GM21723 (cell line): ENCODE results near the gene TMED8.
"Not testable (repeated sequence)": the region's sequence is repeated elsewhere in the genome, so short reads cannot be mapped to it uniquely, and the experiment has no call there.

Experiments used
- ATAC-seq: cut with Tn5 transposase; IDR thresholded peaks from one replicate; pipeline ENCODE4 v1.9.1; 2021; ENCODE audit warnings: mild to moderate bottlenecking, moderate library complexity; ENCODE audit not compliant: unreplicated experiment

TMED8 gene, protein sequence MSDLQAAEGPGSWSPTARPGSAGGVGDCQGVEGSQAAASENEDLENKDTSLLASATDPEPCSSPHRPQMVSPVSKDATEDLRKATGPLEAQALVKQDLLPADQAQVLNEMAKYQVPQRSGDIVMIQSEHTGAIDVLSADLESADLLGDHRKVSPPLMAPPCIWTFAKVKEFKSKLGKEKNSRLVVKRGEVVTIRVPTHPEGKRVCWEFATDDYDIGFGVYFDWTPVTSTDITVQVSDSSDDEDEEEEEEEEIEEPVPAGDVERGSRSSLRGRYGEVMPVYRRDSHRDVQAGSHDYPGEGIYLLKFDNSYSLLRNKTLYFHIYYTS

DNA sequence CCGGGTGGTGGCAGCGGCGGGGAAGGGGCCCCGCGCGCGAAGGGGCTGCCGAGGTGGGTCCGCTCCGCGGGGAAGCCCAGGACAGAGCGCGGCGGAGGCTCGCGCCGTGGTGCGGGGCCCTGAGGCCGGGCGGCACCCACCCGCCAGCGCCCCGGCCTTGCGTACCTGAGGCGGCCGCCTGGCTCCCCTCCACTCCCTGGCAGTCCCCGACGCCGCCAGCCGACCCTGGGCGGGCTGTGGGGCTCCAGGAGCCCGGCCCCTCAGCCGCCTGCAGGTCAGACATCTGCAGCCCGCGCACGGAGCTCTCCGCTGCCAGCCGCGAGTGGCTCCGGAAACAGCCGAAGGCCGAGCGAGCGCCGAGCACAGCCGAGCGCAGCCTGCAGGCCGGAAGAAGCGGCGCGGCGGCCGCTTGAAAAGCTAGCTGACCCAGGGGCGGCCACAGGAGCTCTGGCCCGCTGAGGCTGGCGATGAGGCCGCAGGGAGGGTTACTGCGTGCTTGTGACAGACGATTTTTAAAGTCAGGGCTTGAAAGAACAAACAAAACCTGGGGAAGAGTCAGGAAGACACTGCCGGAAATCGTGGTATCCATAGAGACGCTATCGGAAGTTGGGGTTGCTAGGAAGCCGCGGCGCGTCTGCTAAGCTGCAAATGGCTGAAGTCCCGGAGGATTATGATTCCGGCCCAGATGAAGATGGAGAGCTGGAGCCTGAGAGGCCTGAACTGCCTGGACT is at the start of gene TMED8, which contains the start of gene SAMD15:
Gene TMED8 (minus strand): TSS at position 324 of the 731 bp plus-strand sequence. CDS start 41 bp downstream, at position 283.
Gene SAMD15 (plus strand): TSS at position 609 of the 731 bp plus-strand sequence. CDS start 40 bp downstream, at position 649.
- peak; percentile 84 for ATAC-seq

DNA sequence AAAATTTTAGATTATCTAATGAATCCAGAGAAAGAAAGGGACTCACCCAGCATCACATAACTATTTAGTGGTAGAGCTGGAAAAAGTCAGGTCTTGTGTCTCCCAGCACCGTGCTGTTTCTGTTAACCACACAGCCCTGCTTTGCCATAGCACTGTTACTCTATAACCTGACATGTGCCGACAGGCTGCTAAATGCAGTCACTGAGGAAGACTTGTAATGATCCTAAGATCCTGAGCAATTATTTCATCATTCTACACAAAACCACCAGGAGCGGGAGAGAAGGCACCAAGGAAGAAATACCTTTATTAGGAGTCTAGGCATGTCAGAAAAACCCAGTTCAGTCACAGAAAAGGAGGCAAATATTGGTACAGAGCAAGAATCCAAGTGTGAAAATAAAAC is 49.5 kb upstream of the TMED8 start:
- no peak for ATAC-seq

DNA sequence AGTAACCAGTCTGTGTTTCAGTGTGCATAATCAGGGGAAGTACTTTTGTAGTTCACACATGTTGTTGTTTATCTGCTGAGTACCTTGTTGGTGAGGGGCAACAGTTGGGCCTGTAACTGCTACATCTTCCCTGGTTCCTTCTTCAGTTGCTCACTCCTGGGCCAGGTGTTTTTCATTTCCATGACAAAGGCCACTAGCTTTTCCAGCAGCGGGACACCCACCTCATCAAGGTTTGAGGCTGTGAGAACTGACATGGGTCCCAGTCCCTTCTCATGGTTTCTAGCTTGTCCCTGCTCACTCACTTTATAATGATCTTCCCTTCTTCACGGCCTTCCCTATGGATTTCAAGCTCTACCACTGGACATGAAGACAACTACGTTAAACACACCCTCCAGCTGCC is 48.0 kb upstream of the TMED8 start:
- ATAC-seq = no peak

DNA sequence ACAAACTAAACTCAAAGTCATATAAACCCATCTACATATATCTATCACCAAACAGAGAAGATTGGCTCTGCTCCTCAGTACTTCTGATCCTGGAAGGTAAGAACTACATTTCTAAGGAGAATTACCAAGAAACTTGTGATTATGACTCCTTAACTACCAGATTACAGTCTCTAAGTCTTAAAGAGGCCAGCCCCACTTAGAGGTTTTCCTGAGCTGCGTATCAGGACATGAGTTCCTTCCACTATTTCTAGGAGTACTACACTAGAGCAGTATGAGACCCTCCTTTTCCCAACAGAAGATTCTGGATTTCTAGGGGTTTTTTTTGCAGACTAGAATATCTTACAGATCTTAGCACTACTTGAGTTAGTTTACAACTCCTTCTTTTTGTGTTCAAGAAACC is 46.5 kb upstream of the TMED8 start, which contains the start of gene NOXRED1:
Gene NOXRED1 (minus strand): TSS at position 101 of the 400 bp plus-strand sequence. CDS start 634 bp downstream, outside the sequence.
- ATAC-seq = no peak

DNA sequence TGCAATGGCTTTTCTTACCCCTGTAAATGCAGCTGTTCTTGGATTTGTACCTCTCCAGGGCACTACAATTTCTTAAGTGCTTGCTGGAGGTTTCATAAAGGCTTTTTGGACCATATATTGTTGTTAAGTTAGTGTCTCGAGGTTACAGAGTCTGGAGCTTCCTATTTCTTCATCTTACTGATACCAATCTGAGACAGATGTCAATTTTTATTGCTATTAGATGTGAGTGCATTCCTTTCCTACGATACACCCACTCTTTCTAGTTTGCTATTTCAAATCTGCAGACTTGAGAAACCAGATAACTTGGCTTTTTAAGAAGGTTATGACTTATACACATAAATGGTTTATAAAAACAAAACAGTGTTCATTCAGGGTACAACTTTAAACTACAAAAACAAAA is 44.3 kb upstream of the TMED8 start:
- ATAC-seq = no peak

DNA sequence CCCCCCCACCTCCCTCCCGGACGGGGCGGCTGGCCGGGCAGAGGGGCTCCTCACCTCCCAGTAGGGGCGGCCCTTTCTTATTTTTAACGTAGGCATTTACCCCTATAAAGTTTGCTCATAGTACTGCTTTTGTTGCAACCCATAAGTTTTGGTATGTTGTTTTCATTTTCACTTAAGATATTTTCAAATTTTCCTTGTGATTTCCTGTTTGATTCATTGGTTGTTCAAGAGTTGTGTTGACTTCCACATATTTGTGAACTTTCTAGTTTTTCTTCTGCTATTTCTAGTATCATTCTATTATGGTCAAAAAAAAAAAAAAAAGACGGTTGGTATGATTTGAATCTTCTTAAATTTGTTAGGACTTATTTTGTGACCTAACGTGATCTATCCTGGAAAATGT is 39.9 kb upstream of the TMED8 start:
- no peak for ATAC-seq

DNA sequence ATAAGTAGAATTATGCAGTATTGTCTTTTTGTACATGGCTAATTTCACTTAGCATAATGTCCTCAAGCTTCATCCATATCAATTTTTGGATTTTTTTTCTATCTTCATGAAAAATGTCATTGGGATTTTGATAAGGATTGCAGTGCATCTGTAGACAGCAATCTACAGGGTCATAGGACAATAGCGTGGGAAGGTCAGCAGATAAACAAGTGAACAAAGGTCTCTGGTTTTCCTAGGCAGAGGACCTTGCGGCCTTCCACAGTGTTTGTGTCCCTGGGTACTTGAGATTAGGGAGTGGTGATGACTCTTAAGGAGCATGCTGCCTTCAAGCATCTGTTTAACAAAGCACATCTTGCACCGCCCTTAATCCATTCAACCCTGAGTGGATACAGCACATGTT is 39.2 kb upstream of the TMED8 start:
- ATAC-seq = not testable (repeated sequence)

DNA sequence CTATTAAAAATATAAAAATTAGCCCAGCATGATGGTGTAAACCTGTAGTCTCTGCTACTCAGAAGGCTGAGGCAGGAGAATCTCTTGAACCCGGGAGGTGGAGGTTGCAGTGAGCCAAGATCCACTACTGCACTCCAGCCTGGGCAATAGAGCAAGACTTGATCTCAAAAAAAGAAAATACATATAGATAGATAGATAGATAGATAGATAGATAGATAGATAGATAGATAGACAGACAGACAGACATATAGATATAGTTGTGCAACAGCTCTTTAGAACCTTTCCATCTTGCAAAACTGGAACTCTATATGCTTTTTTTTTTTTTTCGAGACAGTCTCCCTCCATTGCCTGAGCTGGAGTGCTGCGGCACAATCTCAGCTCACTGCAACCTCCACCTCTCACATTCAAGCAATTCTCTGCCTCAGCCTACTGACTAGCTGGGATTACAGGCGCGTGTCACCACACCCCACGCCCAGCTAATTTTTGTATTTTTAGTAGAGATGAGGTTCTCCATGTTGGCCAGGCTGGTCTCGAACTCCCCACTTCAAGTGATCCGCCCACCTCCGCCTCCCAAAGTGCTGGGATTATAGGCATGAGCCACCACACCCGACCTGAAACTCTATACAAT is 38.6 kb upstream of the TMED8 start:
- ATAC-seq = not testable (repeated sequence)

DNA sequence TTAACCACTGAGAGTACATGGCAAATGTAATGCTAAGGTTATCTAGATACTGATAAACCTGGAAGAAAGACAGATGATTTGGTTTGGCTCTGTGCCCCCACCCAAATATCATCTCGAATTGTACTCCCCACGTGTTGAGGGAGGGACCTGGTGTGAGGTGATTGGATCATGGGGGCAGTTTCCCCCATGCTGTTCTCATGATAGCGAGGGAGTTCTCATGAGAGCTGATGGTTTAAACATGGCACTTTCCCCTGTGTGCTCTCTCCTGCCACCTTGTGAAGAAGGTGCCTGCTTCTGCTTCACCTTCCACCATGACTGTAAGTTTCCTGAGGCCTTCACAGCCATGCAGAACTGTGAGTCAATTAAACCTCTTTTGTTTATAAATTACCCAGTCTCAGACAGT is 32.2 kb upstream of the TMED8 start:
- no peak for ATAC-seq

DNA sequence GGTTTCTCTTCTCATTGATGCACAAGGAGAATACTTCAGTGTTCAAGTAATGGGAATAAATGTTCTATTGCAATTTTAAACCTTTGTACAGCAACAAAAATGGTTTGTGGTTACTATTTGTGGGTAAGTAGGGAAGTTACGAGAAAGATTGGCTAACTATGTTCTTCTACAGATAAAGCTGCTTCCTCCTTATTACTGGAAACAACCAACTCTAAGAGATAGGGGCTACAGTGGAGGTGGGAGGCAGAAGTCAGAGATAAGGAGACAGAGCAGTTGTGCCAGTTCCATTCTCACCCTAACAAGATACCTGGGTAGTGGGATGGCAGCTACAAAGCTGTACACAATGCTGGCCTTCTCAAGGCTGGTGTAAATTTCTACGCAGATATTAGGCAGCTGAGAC is 30.3 kb upstream of the TMED8 start:
- no peak for ATAC-seq

DNA sequence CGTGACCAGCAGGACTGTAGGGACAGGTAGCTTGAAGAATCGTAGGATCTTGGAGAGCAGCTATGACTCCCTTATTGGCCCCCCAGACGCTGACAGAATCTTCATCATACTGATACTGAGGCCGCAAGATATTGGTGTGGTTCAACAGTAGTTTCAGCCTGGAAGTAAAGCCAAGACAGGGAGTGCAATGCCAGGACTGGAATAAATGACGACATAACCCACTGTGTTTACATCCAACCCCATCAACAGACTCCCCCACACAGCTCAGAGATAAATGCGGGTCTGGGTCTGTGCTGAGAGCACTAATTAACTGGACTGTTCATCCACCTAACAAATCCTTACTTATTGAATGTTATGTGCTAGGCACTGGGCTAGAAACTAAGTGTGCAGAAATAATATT is 29.8 kb upstream of the TMED8 start:
- no peak for ATAC-seq

DNA sequence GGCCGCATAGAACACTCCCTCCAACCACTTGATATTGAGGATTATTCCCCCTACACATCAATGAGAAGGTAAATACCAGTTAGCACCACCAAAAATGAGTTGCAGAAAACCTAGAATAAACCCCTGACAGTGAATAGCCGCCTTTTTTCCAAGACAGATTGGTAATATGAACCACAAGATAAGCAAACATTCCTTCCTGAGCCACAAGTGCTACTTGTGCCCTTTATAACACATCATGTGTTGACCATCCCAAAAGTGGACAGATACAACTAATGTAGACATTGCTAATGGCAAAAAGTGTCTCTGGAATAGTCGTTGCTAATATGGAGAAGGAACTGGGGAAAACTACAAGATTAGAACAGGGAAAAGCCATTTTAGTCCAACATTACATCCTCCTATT is 29.2 kb upstream of the TMED8 start:
- no peak for ATAC-seq

DNA sequence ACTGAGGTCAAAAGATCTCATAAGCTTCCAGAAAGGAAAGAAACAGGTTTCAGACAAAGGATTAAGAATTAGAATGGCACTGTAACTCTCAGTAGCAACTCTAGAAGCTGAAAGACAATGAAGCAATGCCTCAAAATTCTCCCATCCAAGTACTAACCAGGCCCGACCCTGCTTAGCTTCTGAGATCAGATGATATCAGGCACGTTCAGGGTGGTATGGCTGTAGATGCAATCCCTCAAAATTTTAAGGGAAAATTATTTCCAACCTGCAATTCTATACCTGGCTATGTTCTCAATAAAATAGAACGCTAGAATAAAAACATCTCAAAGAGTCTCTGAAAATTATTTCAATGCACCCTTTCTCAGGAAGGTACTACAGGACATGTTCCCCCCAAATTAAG is 26.9 kb upstream of the TMED8 start:
- ATAC-seq = no peak

DNA sequence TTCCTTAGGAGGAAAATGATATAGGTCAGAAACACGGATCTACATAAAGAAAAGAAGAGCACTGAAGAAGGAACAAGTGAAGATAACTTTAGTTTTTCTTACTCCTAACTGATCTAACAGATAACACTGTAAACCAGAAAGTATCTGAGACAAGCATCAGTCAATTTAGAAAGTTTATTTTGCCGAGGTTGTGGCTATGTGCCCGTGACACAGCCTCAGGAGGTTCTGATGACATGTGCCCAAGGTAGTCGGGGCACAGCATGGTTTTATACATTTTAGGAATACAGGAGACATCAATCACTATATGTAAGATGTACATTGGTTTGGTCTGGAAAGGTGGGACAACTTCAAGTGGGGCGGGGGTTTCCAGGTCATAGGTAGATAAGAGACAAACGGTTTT is 23.3 kb upstream of the TMED8 start:
- no peak for ATAC-seq

DNA sequence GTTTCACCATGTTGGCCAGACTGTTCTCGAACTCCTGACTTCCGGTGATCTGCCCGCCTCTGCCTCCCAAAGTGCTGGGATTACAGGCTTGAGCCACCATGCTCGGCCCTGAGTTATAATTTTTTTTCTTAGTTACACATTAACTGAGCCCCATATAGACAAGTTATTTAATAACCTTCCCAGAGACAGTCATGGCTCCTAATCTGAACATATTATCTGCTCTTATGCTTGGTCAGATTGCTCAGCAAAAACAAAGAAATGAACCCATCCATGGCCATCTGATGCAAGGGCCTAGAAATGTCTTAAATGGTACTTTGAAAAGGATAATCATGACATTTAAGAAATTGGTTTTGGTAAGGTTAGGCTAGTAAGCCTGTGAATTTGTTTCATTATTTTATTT is 13.3 kb upstream of the TMED8 start:
- no peak for ATAC-seq

DNA sequence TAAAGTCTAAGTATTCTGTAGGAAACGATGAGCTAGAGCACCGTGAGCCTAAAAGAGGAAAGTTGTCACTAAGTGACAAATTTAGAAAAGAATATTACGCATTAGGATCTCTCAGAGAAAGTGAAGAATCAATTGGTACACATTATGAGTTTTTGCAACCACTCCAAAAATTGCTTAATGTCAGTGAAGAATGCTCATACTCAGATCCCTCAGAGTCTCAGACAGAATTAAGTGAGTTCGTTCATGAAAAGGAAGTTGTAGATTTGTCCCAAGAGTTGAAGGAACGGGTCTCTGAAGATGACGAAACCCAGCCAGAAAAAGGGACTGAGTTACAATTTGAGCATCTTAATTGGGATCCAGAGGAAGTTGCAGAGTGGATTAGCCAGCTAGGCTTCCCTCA is 1.8 kb upstream of the TMED8 start:
- no peak for ATAC-seq

DNA sequence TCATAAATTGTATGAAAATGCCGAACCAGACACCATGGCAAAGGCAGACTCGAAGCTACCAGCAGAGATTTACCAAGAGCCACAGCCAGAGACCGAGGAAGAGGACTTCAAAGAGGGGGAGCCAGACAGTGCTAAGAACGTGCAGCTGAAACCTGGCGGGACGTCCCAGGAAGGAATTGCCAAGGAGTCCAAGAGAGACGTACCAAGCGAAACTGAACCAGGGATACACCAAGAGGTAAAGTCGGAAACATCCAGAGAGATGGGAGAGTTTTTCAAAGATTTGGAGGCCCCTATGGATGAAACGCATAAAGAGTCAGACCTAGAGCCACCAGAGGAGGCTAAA is 579 bp upstream of the TMED8 start:
- ATAC-seq = no peak

DNA sequence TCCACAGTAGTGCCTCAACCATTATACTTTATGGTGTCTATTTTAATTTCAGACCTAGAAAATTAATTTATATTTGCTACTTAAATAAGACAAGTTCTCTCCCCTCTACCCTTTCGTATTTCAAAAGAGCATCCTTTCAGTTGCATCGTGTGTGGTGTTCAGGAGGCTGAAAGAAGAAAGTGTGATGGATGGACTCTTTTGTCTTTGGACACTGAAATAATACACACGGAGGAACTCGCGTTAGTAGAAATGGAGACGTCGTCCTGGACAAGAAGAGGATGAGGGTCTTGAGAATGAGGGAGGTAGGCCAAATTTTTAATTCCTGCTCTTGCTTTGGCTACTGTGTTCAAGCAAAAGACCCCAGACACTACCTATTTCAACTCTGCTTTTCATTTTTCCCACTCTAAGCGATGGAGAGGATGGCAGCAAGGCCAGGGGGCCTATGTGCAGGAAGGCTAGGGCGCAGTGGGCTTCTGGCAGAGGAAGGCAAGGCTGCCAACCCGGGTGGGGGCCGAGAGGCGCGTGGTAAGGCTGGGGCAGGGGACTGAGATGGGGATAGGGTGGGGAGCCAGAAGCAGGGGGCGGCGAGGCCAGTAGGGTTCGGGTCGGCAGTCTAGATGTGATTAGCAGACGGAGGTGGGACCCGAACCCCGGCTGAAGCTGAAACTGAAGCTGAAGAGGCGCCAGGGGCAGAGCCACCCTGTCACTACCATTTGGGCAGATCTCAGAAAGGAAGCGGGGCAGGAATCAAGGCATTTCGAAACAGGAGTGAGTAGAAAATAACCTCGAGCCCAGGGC is 722 bp downstream of the TMED8 start:
- ATAC-seq = peak; percentile 10

DNA sequence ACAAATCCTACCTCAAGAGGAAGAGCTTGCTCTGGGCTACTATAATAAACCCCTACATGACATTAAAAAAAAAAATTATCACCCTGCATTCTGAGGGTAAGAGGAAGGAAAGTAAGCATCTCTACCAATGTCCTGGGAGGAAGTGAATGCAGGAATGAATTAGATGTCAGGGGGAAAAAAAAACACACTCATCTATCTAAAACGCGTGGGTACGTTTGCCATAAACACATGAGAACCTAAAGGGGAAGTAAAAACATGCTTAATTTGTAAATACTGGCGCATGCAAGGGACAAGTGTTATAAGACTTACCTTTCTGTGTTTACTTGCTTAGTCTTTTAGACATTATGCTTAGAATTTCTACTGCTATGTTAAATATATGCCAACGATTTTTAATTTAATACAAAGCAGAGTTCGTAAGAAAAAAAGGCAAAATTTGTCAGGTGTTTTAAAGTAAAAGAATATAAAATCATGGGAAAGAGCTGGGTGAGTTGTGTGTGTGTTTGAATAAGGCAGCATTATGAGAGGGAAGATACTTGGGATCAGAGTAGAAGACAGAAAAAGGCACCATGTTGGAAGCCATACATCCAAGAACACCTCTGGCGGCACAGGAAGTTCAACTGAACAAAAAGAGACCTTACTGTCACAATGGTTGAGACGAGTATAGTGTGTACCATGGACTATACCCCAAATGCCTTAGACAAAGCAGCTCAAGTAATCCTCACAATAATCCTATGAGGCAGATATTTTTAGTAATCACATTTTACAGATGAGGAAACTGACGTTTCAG is 1.5 kb downstream of the TMED8 start:
- ATAC-seq = no peak

DNA sequence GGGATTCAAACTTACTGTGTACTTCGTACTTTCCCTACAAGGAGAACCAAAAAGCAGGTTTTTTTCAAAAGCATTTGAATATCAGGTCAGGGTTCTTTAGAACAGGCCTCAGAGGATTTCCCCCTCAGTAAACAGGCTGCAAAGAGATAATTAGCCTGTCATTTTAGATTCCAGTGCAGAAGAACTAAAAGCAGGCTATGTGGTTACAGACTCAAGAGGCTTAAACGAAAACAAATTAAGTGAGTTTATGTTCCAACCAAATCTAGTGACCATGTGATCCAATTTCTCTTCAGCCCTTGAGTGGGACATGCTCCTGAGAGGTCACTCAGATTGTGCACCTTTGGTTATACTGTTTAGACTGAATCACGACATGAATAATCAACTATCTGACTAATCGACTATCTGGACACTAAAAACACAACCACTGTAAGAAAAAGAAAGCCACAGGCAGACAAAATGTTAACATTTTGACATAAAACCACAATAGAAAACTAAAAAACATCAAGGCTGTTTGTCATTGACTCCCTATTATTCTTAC is 4.5 kb downstream of the TMED8 start:
- peak; percentile 39 for ATAC-seq
